Stimulated activated CD8-positive, alpha-beta memory T cell treated with anti-CD3 and anti-CD28 coated beads, Interleukin-7, amount 100 ng/mL, for 4 hours (primary cell): ENCODE measurements around the gene GPR34.
"Not testable (repeated sequence)": the region's sequence is repeated elsewhere in the genome, so short reads cannot be mapped to it uniquely, and the experiment has no call there.

ENCODE experiments used
- DNase-seq, 2 donors: peaks; one replicate each; pipeline ENCODE4 v3.0.0-alpha.2; 2020; ENCODE audit warnings: low read depth in 2 of 2

Gene GPR34

GRCh38 chrX:41688835-41689234, at the start of gene GPR34:
TSS of gene GPR34 (plus strand) at chrX:41688973. CDS start at chrX:41695634, 6,661 bp downstream.
- DNase-seq, result no peak

- DNase-seq, result not testable (repeated sequence)
Observed at GRCh38 chrX:41646201-41646600, 42.6 kb upstream of the GPR34 start.

- DNase-seq, result no peak
Observed at GRCh38 chrX:41653125-41653524, 35.6 kb upstream of the GPR34 start.

GRCh38 chrX:41655101-41655500, 33.7 kb upstream of the GPR34 start:
- DNase-seq, result no peak

- DNase-seq, result no peak
Observed at GRCh38 chrX:41655631-41656030, 33.1 kb upstream of the GPR34 start.

GRCh38 chrX:41661366-41662095, 27.2 kb upstream of the GPR34 start:
- no peak for DNase-seq

- no peak for DNase-seq
Observed at GRCh38 chrX:41664375-41664901, 24.3 kb upstream of the GPR34 start.

- DNase-seq, result no peak
Observed at GRCh38 chrX:41664908-41665307, 23.9 kb upstream of the GPR34 start.

- no peak for DNase-seq
Observed at GRCh38 chrX:41665686-41666085, 23.1 kb upstream of the GPR34 start.

- no peak for DNase-seq
Observed at GRCh38 chrX:41666251-41666650, 22.5 kb upstream of the GPR34 start.

GRCh38 chrX:41667631-41668030, 21.1 kb upstream of the GPR34 start:
- DNase-seq, result no peak

- no peak for DNase-seq
Observed at GRCh38 chrX:41670112-41670511, 18.7 kb upstream of the GPR34 start.

GRCh38 chrX:41671082-41671481, 17.7 kb upstream of the GPR34 start:
- no peak for DNase-seq

- no peak for DNase-seq
Observed at GRCh38 chrX:41672643-41673042, 16.1 kb upstream of the GPR34 start.

GRCh38 chrX:41676361-41676760, 12.4 kb upstream of the GPR34 start:
- DNase-seq, result not testable (repeated sequence)

- DNase-seq, result no peak
Observed at GRCh38 chrX:41677183-41678060, 11.4 kb upstream of the GPR34 start.

GRCh38 chrX:41684138-41684537, 4.6 kb upstream of the GPR34 start:
- no peak for DNase-seq

- DNase-seq, result no peak
Observed at GRCh38 chrX:41684940-41685339, 3.8 kb upstream of the GPR34 start.

- no peak for DNase-seq
Observed at GRCh38 chrX:41686788-41687187, 2.0 kb upstream of the GPR34 start.

- no peak for DNase-seq
Observed at GRCh38 chrX:41688156-41688555, 617 bp upstream of the GPR34 start.

- DNase-seq, result no peak
Observed at GRCh38 chrX:41689711-41690110, 938 bp downstream of the GPR34 start.

GRCh38 chrX:41692162-41692749, 3.5 kb downstream of the GPR34 start:
- no peak for DNase-seq
